Panc1 (cell line): ENCODE measurements around the gene ADARB2.

Experiments
- POLR2AphosphoS5 ChIP-seq: IDR thresholded peaks from 2 replicates; pipeline ENCODE4 v1.6.1; 2012; ENCODE audit warnings: mild to moderate bottlenecking, low read depth, low read length, moderate library complexity
- SIN3A ChIP-seq: IDR thresholded peaks from 2 replicates; pipeline ENCODE4 v1.6.1; 2012; ENCODE audit warnings: low read depth, mild to moderate bottlenecking, low read length, moderate library complexity, borderline replicate concordance; ENCODE audit not compliant: insufficient read depth
- TCF7L2 ChIP-seq: IDR thresholded peaks from 2 replicates; pipeline ENCODE4 v1.6.1; 2011; ENCODE audit warnings: mild to moderate bottlenecking, low read depth, low read length, inconsistent platforms
- TF ChIP-seq, protein P1 (sequence below): fragments of 450-650 bp; IDR thresholded peaks from 2 replicates; pipeline ENCODE4 v1.5.1; 2017; ENCODE audit warnings: mild to moderate bottlenecking
- TF ChIP-seq, protein P2 (sequence below), 2 experiments: IDR thresholded peaks; 2 replicates each; pipeline ENCODE4 v1.6.1; 2011 to 2012; ENCODE audit warnings: low read depth in 2 of 2, control low read depth in 1 of 2, low read length in 1 of 2, mild to moderate bottlenecking in 1 of 2, moderate library complexity in 1 of 2; ENCODE audit not compliant: insufficient read depth in 1 of 2

DNA sequence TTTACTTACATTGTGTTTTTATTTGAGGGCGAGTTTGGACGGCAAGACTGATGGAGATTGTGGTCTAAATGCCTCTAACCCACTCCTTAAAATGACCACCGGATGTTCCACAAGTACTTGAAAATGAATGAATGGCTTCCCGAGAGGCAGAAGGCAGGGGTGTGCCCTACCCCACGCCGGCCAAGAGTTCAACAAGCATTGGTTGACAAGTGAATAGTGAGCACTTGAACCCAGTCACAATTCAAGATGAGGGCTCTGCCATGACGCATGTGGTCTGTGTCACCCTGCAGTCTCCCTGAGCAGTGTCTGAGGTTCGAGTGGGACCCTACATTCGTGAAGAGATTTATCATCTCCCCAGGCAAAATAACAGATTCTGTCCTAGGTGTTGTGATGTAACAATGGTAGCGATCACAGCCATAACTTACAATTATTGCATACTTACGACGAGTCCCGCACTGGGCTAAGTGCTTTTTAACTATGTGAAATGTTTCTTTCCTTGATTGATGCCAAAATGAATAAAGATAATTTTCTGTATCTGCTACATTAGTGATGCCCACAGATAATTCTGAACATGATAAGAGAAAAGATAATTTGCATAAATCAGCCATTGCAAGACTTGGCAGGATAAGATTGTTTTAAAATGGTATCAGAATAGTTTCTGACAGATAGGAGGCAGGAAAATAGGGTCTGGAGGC is 375.8 kb downstream of the ADARB2 start:
- TF ChIP-seq, protein P1, sequence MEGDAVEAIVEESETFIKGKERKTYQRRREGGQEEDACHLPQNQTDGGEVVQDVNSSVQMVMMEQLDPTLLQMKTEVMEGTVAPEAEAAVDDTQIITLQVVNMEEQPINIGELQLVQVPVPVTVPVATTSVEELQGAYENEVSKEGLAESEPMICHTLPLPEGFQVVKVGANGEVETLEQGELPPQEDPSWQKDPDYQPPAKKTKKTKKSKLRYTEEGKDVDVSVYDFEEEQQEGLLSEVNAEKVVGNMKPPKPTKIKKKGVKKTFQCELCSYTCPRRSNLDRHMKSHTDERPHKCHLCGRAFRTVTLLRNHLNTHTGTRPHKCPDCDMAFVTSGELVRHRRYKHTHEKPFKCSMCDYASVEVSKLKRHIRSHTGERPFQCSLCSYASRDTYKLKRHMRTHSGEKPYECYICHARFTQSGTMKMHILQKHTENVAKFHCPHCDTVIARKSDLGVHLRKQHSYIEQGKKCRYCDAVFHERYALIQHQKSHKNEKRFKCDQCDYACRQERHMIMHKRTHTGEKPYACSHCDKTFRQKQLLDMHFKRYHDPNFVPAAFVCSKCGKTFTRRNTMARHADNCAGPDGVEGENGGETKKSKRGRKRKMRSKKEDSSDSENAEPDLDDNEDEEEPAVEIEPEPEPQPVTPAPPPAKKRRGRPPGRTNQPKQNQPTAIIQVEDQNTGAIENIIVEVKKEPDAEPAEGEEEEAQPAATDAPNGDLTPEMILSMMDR = no peak
- TF ChIP-seq POLR2AphosphoS5 (no peak), SIN3A (no peak), TCF7L2 (no peak)
- TF ChIP-seq, protein P2, sequence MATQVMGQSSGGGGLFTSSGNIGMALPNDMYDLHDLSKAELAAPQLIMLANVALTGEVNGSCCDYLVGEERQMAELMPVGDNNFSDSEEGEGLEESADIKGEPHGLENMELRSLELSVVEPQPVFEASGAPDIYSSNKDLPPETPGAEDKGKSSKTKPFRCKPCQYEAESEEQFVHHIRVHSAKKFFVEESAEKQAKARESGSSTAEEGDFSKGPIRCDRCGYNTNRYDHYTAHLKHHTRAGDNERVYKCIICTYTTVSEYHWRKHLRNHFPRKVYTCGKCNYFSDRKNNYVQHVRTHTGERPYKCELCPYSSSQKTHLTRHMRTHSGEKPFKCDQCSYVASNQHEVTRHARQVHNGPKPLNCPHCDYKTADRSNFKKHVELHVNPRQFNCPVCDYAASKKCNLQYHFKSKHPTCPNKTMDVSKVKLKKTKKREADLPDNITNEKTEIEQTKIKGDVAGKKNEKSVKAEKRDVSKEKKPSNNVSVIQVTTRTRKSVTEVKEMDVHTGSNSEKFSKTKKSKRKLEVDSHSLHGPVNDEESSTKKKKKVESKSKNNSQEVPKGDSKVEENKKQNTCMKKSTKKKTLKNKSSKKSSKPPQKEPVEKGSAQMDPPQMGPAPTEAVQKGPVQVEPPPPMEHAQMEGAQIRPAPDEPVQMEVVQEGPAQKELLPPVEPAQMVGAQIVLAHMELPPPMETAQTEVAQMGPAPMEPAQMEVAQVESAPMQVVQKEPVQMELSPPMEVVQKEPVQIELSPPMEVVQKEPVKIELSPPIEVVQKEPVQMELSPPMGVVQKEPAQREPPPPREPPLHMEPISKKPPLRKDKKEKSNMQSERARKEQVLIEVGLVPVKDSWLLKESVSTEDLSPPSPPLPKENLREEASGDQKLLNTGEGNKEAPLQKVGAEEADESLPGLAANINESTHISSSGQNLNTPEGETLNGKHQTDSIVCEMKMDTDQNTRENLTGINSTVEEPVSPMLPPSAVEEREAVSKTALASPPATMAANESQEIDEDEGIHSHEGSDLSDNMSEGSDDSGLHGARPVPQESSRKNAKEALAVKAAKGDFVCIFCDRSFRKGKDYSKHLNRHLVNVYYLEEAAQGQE (IDR thresholded peaks at IDR 0.05; ENCODE audit: insufficient read depth in 1 of 2, low read depth in 2 of 2, low read length in 1 of 2) = no peak
